ENCODE results near the gene C1QL2.
A peak's percentile ranks its signal among the peaks of the same experiment; 100 is the strongest.

The C1QL2 gene

GRCh38 chr2:119174993-119175347 is 16.4 kb upstream of the C1QL2 start:
- TF ChIP-seq, protein P1, sequence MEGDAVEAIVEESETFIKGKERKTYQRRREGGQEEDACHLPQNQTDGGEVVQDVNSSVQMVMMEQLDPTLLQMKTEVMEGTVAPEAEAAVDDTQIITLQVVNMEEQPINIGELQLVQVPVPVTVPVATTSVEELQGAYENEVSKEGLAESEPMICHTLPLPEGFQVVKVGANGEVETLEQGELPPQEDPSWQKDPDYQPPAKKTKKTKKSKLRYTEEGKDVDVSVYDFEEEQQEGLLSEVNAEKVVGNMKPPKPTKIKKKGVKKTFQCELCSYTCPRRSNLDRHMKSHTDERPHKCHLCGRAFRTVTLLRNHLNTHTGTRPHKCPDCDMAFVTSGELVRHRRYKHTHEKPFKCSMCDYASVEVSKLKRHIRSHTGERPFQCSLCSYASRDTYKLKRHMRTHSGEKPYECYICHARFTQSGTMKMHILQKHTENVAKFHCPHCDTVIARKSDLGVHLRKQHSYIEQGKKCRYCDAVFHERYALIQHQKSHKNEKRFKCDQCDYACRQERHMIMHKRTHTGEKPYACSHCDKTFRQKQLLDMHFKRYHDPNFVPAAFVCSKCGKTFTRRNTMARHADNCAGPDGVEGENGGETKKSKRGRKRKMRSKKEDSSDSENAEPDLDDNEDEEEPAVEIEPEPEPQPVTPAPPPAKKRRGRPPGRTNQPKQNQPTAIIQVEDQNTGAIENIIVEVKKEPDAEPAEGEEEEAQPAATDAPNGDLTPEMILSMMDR (IDR thresholded peaks at IDR 0.05; ENCODE audit: low read depth, low read length), result no peak
- no peak overlapping the region for H3K4me3 ChIP-seq (replicated peaks in 1 of 2; ENCODE audit: low read depth in 2 of 2, low read length in 2 of 2)
- no peak for DNase-seq (ENCODE audit: low read depth in 2 of 2)

- TF ChIP-seq, protein P1 (IDR thresholded peaks at IDR 0.05; ENCODE audit: low read depth, low read length), result peak; percentile 81
- peak; percentile 35 to 47 for DNase-seq (ENCODE audit: low read depth in 2 of 2)
Observed at GRCh38 chr2:119174216-119174992, 15.9 kb upstream of the C1QL2 start.

GRCh38 chr2:119173556-119174060 is 15.1 kb upstream of the C1QL2 start:
- TF ChIP-seq, protein P1 (IDR thresholded peaks at IDR 0.05; ENCODE audit: low read depth, low read length), result no peak
- DNase-seq (ENCODE audit: low read depth in 2 of 2), result no peak
- H3K4me3 ChIP-seq (replicated peaks in 1 of 2; ENCODE audit: low read depth in 2 of 2, low read length in 2 of 2), result no peak overlapping the region

More at GRCh38 chr2:119174216-119174992, 15.9 kb upstream of the C1QL2 start:
- no peak overlapping the region for H3K4me3 ChIP-seq (replicated peaks in 1 of 2; ENCODE audit: low read depth in 2 of 2, low read length in 2 of 2)

DNA sequence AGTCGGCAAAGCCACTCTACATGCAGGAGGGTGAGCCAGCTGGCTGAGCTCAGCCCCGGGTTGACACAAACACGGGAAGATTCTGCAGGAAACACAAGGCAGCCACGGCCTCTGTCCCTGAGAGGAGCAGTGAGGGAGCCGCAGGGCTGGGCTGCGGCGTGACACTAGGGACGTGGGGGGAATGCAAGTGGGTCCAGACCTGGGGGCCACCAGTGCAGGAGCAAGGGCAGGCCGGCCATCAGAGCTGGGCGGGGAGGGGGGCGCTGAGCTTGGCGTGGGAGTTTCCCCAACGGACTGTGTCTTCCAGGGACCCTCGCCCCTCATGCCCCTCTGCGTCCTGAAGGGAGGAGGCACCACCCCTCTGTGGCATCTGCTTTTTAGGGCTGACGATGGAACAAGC is 12.0 kb upstream of the C1QL2 start:
- no peak overlapping the region for H3K4me3 ChIP-seq (replicated peaks in 1 of 2; ENCODE audit: low read depth in 2 of 2, low read length in 2 of 2)
- DNase-seq (ENCODE audit: low read depth in 2 of 2), result no peak
- TF ChIP-seq, protein P1 (IDR thresholded peaks at IDR 0.05; ENCODE audit: low read depth, low read length), result no peak

GRCh38 chr2:119169717-119170116 is 11.2 kb upstream of the C1QL2 start:
- TF ChIP-seq, protein P1 (IDR thresholded peaks at IDR 0.05; ENCODE audit: low read depth, low read length), result no peak
- DNase-seq (ENCODE audit: low read depth in 2 of 2), result no peak

GRCh38 chr2:119160361-119160990 is 1.9 kb upstream of the C1QL2 start:
- H3K4me3 ChIP-seq (replicated peaks in 1 of 2; ENCODE audit: low read depth in 2 of 2, low read length in 2 of 2), result no peak overlapping the region
- TF ChIP-seq, protein P1 (IDR thresholded peaks at IDR 0.05; ENCODE audit: low read depth, low read length), result no peak
- peak; percentile 19 to 56 for DNase-seq (ENCODE audit: low read depth in 2 of 2)

More at GRCh38 chr2:119169717-119170116, 11.2 kb upstream of the C1QL2 start:
- no peak overlapping the region for H3K4me3 ChIP-seq (replicated peaks in 1 of 2; ENCODE audit: low read depth in 2 of 2, low read length in 2 of 2)
